ENCODE data around the gene PPEF1.
"Not testable (repeated sequence)": the region's sequence is repeated elsewhere in the genome, so short reads cannot be mapped to it uniquely, and the experiment has no call there.

PPEF1 gene

DNA sequence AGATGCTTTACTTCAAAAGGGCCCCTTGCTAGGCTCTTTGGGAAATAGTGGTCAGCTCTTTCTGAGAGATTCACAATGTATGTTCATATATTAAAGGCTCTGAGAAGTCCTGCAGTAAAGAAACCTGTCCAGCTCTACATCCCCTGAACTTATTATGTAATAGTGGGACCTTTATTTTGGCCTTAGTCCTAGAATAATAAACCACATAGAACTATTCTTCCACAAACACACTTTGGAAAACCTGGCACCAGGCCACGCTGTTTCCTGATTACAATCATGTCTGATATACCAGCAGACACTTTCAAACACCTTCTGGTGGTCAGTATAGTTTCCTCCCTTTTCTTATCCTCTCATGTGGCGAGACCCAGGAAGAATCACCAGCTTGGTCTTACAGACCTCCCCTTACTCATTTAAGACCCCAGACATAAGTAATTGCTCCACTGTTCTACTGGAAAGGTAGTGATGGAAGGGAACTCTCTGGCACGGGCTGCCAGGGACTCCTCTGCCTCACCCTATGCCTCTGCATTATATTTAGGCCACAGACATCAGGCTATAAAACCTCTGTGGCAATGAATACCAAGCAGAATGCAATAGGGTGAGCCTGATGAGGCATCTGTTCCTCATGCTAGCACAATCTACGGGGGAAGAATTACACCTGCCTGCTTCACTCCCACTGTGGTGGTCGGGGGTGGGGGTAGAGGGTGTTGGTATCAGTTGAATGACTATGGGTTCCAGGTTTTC, 5.7 kb upstream of the PPEF1 start:
- DNase-seq (ENCODE audit: low read depth) = no peak

DNA sequence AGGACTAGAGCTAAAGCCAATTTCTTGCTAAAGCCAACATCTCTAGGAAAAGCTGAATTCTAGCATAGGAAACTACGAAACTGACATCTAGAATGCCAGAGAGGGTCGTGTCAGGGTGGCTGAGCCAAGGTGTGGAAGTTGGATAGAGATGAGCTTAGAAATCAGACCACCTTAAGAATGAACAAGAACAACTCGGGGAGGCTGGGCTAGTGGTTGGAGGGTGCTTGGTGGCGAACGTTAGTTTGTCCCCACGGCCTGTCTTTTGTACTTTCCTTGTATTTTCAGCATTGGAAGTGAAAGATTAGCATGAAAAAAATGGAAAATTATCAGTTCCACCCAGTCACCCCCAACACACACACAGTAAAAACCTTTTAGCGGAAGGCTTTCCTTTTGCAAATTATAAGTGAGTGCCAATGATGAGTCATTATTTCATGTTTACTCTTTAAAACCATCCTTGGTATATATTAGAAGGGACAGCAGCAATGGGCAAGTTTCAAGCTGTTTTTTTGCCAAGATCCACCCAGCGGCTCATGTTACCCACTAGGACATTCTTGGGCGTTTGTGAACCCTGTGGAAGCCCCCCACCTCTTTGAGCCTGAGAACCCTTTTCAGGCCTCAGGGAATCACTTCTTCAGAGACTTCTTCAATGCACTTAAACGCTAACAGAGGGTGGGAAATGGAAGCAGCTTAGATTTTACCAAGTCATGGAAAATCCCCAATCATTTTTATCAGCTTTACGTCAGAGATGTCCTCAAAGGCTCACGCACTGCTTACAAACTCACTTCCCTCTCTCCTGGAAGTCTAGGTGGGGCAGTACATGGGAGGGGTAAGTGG, 4.9 kb upstream of the PPEF1 start:
- no peak for DNase-seq (ENCODE audit: low read depth)

DNA sequence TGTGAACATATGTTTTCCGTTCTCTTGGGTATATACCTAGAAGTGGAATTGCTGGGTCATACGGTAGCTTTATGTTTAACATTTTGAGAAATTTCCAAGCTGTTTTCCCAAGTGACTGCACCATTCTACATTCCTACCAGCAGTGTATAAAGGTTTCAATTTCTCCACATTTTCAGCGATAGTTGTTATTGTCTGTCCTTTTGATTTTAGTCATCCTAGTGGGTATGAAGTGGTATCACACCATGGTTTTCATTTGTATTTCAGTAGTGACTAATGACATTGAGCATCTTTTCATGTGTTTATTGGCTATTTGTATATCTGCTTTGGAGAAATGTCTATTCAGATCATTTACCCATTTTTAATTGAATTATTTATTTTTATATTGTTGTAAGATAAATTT, 2.4 kb downstream of the PPEF1 start:
- no peak for DNase-seq (ENCODE audit: low read depth)

DNA sequence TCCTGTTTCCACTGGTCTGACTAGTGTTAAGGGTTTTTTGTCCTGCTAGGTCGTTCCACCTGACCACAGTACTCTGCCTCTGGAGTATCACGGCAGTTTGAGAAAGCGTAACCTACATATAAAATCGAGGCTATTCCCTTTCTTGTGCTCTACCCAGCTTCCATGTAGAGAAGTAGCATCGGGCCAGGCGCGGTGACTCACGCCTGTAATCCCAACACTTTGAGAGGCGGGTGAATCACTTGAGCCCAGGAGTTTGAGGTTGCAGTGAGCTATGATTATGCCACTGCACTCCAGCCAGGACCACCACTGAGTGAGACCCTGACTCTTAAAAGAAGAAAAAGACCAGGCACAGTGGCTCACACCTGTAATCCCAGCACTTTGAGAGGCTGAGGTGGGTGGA, 7.5 kb downstream of the PPEF1 start:
- DNase-seq (ENCODE audit: low read depth) = no peak

DNA sequence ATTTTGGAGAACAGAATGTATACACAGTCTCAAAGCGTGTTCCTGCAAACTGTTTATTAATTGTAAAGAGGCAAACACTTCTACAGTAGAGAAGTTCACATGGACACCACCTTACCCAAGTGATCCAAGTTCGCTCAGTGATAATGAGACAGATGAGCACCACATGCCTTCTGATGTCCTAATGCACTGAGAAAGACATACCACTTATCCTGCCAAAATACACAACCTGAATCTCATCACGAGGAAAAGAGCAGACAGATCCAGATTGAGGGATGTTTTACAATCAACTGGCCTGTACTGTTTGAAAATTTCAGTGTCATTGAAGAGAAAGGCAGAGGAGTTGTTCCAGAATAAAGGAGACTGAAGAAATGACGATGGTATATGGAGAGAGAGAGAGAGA, 12.4 kb downstream of the PPEF1 start:
- no peak for DNase-seq (ENCODE audit: low read depth)

DNA sequence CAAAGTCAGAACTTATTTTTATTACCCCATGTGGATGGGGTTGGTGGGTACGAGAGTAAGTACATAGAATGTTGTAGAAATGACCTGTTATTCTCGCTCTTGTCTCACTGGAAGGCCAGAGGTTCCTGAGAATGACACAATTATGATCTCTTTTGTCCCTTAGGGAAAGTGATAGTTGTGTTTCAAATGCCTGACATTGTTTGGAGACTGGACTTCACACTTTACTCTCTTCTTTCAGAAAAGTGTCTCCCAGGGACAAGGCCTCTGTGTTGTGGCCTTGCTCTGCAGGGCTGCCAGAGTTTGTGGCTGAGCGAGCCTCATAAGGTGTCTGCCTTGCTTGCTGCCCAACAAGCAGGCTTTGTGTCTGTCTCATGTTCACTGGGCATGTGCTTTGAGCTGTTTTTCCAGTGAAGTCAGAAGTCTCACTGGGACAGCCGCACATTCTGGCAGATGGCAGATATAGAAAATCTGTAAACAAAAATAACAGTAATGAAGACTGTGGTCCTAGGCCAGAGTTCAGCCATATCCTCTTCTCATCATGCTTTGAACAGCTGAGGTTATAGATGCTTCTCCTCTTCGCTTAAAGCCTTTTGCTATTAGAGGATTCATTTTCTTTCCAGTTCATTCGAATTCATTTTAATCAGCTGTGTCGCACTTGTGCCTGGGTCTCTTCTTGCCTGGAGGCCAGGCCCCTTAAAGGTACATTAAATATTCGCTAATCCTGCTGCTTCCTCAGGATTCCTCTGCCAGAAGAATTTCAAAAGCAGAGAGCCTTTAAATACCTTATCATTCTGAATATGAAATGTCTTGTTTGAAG, 14.4 kb downstream of the PPEF1 start:
- DNase-seq (ENCODE audit: low read depth) = no peak

DNA sequence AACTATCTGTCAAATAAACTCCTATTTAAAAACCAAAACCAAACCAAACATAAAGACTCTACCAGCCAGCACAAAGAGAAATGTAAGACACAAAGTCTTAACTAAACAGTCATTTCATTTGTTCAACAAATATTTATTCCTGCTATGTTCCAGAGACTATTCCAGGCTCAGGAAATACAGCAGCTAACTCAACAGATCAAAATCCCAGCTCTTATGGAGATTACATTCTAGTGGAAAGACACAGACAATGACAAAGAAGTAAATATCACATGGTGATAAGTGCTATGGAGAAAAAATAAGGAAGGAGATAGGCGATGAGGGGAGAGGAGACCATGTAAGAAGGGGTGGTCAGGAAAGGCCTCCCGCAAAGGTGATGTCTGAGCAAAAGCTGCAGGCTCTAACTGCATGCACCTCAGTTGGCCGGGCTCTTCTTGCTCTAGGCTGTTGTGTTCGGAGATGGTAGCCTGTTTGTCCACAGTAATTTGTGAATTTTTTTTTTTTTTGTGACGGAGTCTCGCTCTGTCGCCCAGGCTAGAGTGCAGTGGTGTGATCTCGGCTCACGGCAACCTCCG, 15.1 kb downstream of the PPEF1 start:
- no peak for DNase-seq (ENCODE audit: low read depth)

DNA sequence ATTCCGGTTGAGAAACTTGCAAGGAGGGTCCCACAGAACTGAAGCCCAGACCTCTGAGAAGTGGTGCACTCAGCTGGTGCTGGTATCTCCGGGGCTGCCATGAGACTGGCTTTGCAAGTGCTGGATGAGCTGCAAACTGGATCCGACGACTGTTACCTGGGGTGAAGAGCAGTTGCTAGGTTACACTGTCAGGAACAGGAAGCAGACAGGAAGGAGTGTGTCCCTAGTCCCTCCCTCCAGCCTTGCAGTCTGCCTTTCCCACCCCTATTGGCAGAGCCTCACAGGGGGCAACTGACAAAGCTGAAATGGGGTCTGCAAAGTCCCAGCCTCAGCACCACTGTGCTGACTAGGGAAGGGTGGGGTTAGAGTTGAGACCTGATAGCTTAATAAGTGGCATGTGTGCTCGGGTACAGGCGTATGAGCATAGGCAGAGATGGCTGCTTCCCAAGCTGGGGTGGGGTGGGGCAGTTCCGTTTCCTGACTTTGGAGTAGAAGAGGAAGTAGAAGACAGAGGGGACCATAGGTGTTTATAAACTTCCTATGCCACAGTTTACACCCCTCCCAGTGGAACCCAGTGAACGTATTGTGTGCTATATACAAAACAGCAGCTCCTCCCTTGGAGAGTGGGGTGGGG, 18.0 kb downstream of the PPEF1 start:
- no peak for DNase-seq (ENCODE audit: low read depth)

DNA sequence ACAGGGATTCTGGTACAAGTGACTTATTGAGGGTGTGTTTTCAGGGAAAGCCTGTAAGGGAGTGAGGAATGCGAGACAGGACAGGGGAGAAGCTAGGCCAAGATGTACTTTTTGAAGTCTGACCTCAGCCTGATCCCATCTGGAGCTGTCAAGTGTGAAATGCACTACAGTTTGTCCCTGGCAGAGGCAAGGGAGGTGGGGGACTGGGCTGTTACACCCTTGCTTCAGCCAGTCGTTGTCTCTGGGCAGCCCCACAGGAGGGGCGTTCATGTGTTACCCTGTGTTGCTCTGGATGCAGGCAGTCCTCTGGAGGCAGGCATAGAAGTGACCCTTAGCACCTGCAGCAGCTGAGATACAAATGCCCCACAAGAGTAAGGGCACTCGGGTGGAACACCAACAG, 25.8 kb downstream of the PPEF1 start:
- no peak for DNase-seq (ENCODE audit: low read depth)

DNA sequence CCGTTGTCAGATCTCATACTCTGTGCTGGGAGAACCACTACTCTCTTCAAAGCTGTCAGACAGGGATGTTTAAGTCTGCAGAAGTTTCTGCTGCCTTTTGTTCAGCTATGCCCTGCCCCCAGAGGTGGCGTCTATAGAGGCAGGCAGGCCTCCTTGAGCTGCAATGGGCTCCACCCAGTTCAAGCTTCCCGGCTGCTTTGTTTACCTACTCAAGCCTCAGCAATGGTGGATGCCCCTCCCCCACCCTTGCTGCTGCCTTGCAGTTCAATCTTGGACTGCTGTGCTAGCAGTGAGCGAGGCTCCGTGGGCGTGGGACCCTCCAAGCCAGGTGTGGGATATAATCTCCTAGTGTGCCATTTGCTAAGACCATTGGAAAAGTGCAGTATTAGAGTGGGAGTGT, 32.2 kb downstream of the PPEF1 start:
- not testable (repeated sequence) for DNase-seq (ENCODE audit: low read depth)

DNA sequence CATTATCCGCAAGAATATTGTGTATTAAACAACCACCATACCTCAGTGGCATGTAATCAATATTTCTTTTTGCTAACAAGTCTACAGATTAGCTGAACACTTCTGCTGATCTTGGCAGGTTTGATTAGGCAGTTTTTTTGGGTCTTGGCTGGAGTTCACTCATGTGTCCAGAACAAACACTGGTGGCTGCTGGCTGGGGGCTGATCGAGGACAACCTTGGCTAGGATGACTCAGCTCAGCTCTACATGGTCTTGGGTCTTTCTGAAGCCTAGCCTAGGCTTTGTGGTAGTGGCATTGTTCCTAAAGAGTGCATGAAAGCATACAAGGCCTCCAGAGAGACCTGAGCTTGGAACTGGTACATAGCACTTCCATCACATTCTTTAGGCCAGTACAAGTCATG, 41.1 kb downstream of the PPEF1 start:
- no peak for DNase-seq (ENCODE audit: low read depth)

DNA sequence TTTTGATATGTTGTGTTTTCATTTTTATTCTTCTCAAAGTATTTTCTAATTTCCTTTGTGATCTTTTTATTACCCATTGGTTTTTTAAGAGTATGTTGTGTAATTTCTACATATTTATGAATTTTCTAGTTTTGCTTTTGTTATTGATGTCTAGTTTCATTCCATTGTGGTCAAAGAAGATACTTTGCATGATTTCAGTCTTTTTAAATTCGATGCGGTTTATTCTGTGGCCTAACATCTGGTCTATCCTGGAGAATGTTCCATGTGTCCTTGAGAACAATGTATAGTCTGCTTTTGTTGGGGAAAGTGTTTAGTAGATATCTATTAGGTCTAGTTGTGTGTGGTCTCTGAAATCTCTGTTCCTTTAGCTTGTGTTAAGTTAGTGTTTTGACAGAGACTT, 46.2 kb downstream of the PPEF1 start:
- no peak for DNase-seq (ENCODE audit: low read depth)

DNA sequence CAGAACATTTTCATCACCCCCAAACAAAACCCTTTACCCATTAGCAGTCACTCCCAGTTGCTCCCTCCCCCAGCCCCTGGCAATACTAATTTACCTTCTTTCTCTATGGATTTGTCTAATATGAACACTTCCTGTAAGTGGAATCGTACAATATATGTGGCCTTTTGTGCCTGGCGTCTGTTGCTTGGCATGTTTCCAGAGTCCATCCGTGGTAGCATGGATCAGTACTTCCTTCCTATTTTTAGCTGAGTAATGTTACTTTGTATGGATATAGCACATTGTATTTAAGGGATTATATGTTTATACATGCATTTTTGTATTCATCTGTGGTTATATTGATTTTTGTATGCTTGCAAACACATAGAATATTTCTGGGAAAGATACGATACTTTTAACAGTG, 48.2 kb downstream of the PPEF1 start:
- DNase-seq (ENCODE audit: low read depth) = no peak

DNA sequence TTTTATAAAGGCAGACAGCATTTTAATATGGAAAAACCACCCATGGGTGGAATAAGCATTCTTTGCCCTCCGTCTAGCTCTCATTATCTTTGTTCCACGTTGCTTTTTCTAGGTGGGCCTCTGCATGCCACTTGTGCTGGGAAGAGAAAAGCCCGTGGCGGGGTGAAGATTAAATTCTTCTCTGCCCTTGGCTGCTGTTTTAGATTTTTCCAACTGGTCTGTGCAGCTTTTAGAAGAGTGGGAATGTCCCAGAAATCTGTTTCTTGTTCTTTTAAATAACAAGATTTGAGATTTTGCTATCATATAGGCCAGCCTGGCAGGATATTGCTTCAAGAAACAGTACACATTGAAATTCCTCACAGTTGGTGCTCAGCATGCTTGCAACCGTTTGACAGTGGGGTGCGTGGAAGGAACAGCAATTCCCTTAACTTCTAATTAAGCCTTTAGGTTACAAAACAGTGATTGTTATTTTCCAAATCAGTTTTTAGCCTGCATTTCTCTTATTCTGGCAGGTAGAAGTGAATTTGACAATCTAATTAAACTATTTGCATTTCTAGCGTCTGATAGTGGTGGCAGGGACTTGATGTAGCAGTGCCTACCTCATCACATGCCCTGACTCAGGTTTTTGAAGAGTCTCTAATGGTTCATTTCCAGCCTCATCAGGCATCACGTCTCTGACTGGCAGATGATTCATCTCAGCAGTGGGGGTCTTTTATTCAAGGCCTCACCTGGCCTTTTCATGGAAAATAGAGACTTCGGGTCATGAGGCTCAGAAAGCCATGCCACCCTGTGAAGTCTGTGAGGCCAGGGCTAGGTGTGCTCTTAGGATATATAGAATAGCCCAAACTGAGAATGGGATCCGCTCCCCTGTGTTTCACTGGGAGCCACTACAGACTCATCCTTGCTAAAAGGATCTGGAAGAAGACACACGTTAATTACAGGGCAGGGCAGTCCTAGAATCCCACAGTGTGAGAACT, 50.8 kb downstream of the PPEF1 start:
- DNase-seq (ENCODE audit: low read depth) = no peak

DNA sequence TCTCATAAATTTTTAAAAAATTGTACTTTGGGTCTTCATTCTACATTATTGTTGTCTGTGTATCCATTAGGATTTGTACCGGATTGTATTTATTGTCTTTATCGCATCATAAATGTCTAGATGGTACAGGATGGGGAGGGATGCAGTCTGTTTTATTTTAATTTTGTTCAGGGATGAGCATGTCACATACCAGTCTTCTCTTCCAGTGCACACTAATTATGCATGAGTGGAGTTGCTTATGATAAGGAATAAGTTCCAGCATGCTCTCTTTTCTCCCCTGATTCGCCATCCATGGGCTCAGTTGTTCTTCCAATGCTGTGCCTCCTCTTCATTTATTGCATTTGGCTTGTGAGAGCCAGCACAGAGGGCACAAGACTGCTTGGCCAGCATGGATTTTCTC, 54.3 kb downstream of the PPEF1 start:
- DNase-seq (ENCODE audit: low read depth) = no peak

DNA sequence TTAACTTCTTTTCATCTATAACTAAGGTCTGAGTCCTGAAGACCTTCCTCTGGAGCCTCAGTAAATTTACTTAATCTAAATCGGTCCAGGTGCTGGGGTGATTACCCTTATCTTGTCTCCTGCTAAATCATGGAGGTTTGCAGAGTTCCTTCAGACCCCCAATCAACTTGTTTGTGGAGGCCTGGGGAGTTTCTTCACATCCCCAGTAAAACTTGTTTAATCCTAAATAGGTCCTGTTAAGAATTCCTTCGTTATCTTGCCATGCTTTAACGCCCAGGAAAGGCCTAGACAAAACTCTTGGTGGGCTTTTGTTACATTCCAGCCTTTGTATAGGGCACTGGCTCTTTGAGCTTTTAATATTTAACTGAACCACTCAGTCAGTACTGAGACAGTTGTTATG, 55.7 kb downstream of the PPEF1 start:
- not testable (repeated sequence) for DNase-seq (ENCODE audit: low read depth)

DNA sequence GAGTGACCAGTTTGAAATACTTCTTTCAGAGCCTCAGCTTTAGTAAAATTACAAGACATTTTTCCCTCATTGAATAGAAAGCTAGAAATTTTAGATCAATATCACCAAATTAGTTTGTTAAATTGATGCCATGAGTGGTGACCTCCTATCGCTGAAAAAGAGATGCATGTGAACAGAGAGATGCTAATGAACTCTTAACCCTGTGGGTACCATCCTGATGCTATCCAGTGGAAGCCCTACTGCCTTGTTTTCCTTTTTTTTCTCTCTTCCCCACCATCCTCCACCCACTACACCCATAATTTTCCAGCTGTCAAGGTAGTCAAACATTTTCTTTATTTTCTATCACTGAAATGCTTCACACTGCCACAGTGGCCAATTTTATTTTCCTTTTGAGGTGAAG, 61.9 kb downstream of the PPEF1 start:
- no peak for DNase-seq (ENCODE audit: low read depth)

DNA sequence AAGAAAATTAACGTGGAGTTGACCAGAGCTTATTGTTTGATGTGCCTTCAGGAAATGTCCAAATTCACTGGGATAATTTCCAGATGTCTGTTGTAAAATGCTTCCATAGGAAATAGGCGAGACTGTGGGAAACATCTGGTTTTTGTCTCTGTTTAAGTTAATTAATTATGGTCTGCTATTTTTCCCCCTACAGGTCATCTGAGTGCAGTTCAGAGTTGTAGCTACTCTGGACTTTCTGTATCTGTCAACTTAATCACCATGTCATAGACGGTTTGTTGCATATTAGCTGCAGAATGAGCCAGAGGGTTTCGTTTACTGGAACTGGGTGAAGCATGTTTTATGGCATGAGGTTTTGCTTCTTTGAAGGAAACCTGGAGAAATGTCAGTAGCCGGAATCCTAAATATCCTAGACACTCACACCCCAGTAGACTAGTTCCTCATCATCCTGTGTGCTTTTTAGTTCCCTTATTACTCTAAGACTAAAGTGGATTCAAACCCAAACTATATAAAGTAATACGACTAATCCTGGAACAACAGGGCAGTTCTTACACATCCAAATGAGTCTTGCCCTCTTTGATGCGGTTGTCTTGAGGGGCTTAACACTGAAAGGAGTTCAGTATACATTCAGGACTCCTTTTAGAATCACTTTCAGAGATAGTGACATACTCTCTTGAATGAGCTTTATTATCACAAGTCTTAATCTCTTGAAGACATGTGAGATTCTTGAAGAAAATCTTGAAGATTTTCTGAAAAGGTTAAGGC, 62.5 kb downstream of the PPEF1 start:
- no peak for DNase-seq (ENCODE audit: low read depth)

DNA sequence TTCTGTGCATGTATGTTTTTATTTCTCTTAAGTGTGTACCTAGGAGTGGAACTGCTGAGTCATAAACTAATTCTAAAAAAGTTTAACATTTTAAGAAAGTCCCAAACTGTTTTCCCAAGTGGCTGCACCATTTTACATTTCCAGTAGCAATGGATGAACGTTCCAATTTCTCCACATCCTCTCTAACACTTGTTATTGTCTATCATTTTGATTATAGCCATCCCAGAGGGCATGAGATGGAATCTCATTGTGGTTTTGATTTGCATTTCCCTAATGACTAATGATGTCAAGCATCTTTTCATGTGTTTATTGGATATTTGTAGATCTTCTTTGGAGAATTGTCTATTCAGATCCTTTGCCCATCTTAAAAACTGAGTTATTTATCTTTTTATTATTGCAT, 82.5 kb downstream of the PPEF1 start:
- DNase-seq (ENCODE audit: low read depth) = no peak

DNA sequence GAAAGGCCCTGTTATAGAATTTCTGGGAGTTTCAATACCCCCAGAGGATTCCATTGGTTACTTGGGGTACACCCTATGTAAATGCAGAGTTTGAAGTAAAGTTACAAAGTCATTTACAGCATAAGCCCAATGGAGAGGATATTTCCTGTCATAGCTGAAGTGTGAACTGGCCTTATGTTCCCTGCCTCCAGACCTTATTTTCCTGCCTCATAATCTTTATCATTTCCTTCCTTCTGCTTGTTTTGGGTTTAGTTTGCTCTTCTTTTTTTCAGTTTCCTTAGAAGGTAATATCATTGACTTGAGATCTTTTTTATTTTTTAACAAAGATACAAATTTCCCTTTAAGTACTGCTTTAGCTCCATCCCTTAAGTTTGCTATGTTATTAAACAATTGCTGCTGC, 85.4 kb downstream of the PPEF1 start:
- no peak for DNase-seq (ENCODE audit: low read depth)
